ENCODE measurements around the gene STS.

DNA sequence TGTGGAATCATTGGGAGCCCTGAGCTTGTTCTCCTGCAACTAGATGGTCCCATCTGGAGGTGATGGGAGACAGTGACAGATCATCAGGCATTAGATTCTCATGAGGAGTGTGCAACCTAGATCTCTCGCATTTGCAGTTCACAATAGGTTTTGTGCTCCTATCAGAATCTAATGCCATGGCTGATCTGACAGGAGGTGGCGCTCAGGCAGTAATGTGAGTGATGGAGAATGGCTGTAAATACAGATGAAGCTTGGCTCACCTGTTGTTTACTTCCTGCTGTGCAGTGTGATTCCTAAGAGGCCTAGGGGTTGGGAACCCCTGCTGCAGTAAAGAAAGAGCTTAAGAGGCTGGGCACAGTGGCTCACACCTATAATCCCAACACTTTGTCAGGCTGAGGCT, 42.6 kb downstream of the STS start:
- TF ChIP-seq CREM (IDR thresholded peaks at IDR 0.05; ENCODE audit: low read depth) (no peak), NFYB (IDR thresholded peaks at IDR 0.05; ENCODE audit: insufficient read depth, low read depth, low read length) (no peak), HDAC2 (IDR thresholded peaks at IDR 0.05) (no peak), FOS (IDR thresholded peaks at IDR 0.05; ENCODE audit: borderline replicate concordance, extremely low read depth, insufficient read length) (no peak), ZSCAN29 (IDR thresholded peaks at IDR 0.05) (no peak), RAD21 (IDR thresholded peaks at IDR 0.05; ENCODE audit: insufficient read depth, low read depth, low read length) (peak; percentile 33; the same call in 1 of the 2 replicates), SIX5 (IDR thresholded peaks at IDR 0.05; ENCODE audit: low read depth, low read length, severe bottlenecking) (no peak), CHD4 (IDR thresholded peaks at IDR 0.05) (no peak), EZH2 (IDR thresholded peaks at IDR 0.05; ENCODE audit: borderline replicate concordance, control insufficient read depth, low read depth, low read length) (no peak)
- TF ChIP-seq, protein P1, sequence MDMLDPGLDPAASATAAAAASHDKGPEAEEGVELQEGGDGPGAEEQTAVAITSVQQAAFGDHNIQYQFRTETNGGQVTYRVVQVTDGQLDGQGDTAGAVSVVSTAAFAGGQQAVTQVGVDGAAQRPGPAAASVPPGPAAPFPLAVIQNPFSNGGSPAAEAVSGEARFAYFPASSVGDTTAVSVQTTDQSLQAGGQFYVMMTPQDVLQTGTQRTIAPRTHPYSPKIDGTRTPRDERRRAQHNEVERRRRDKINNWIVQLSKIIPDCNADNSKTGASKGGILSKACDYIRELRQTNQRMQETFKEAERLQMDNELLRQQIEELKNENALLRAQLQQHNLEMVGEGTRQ (IDR thresholded peaks at IDR 0.05; ENCODE audit: borderline replicate concordance, low read depth, low read length): no peak
- TF ChIP-seq, protein P2, sequence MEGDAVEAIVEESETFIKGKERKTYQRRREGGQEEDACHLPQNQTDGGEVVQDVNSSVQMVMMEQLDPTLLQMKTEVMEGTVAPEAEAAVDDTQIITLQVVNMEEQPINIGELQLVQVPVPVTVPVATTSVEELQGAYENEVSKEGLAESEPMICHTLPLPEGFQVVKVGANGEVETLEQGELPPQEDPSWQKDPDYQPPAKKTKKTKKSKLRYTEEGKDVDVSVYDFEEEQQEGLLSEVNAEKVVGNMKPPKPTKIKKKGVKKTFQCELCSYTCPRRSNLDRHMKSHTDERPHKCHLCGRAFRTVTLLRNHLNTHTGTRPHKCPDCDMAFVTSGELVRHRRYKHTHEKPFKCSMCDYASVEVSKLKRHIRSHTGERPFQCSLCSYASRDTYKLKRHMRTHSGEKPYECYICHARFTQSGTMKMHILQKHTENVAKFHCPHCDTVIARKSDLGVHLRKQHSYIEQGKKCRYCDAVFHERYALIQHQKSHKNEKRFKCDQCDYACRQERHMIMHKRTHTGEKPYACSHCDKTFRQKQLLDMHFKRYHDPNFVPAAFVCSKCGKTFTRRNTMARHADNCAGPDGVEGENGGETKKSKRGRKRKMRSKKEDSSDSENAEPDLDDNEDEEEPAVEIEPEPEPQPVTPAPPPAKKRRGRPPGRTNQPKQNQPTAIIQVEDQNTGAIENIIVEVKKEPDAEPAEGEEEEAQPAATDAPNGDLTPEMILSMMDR (IDR thresholded peaks at IDR 0.05 in 2 of 3, conservative IDR thresholded peaks at IDR 0.05 in 1 of 3; ENCODE audit: control insufficient read depth in 2 of 3, extremely low read depth in 1 of 3, insufficient read depth in 1 of 3, low read depth in 3 of 3, low read length in 3 of 3): peak in 1 of 3 experiments; percentile 23; a peak in 2 of 6 replicates
- TF ChIP-seq, protein P3, sequence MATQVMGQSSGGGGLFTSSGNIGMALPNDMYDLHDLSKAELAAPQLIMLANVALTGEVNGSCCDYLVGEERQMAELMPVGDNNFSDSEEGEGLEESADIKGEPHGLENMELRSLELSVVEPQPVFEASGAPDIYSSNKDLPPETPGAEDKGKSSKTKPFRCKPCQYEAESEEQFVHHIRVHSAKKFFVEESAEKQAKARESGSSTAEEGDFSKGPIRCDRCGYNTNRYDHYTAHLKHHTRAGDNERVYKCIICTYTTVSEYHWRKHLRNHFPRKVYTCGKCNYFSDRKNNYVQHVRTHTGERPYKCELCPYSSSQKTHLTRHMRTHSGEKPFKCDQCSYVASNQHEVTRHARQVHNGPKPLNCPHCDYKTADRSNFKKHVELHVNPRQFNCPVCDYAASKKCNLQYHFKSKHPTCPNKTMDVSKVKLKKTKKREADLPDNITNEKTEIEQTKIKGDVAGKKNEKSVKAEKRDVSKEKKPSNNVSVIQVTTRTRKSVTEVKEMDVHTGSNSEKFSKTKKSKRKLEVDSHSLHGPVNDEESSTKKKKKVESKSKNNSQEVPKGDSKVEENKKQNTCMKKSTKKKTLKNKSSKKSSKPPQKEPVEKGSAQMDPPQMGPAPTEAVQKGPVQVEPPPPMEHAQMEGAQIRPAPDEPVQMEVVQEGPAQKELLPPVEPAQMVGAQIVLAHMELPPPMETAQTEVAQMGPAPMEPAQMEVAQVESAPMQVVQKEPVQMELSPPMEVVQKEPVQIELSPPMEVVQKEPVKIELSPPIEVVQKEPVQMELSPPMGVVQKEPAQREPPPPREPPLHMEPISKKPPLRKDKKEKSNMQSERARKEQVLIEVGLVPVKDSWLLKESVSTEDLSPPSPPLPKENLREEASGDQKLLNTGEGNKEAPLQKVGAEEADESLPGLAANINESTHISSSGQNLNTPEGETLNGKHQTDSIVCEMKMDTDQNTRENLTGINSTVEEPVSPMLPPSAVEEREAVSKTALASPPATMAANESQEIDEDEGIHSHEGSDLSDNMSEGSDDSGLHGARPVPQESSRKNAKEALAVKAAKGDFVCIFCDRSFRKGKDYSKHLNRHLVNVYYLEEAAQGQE (IDR thresholded peaks at IDR 0.05; ENCODE audit: low read depth, low read length): no peak
- TF ChIP-seq, protein P4, sequence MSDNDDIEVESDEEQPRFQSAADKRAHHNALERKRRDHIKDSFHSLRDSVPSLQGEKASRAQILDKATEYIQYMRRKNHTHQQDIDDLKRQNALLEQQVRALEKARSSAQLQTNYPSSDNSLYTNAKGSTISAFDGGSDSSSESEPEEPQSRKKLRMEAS (IDR thresholded peaks at IDR 0.05; ENCODE audit: low read depth, low read length): no peak

All from GM12878 (cell line).